K562 (cell line): ENCODE results near the gene EFHC1. TPM values are rescaled to one million over a fixed set of nuclear protein-coding genes. Genes with fewer than 3 reads are reported as not detected.
A peak's percentile ranks its signal among the peaks of the same experiment; 100 is the strongest.

Source experiments
- BRCA1 ChIP-seq, 2 experiments: fragments of 450-650 bp in 1 of 2; sonication (generic) in 1 of 2; formaldehyde crosslinking in 1 of 2; IDR thresholded peaks; 2 replicates each; pipeline versions ENCODE4 v1.5.0 to v1.6.1; 2017 to 2020; ENCODE audit warnings: mild to moderate bottlenecking in 1 of 2, missing genetic modification reagents in 1 of 2
- CREBBP ChIP-seq: IDR thresholded peaks from one replicate; pipeline ENCODE4 v1.6.1; 2012; ENCODE audit warnings: low read depth, mild to moderate bottlenecking, control low read depth, inconsistent platforms, low read length
- EHMT2 ChIP-seq: fragments of 450-650 bp; IDR thresholded peaks from 2 replicates; pipeline ENCODE4 v1.6.1; 2018; ENCODE audit warnings: antibody characterized with exemption
- EP300 ChIP-seq: IDR thresholded peaks from 2 replicates; pipeline ENCODE4 v1.6.1; 2012; ENCODE audit warnings: low read length, improper control_type of control experiment
- GMEB1 ChIP-seq: fragments of 250-450 bp; sonication (Bioruptor Pico); IDR thresholded peaks from 2 replicates; pipeline ENCODE4 v1.4.0; 2020; ENCODE audit warnings: mild to moderate bottlenecking
- GTF2F1 ChIP-seq: IDR thresholded peaks from 2 replicates; pipeline ENCODE4 v1.6.1; 2011; ENCODE audit warnings: low read depth, low read length, improper control_type of control experiment
- HLTF ChIP-seq: fragments of 450-650 bp; IDR thresholded peaks from 2 replicates; pipeline ENCODE4 v1.6.1; 2016
- MAZ ChIP-seq, 2 experiments: fragments of 450-650 bp in 1 of 2; sonication (generic) in 1 of 2; formaldehyde crosslinking; IDR thresholded peaks in 1 of 2; conservative IDR thresholded peaks in 1 of 2; 2 replicates each; pipeline versions ENCODE4 v1.4.0 to v1.5.0; 2020; ENCODE audit warnings: mild to moderate bottlenecking in 1 of 2, missing genetic modification reagents in 1 of 2
- NR1H2 ChIP-seq: sonication (generic); formaldehyde crosslinking; IDR thresholded peaks from 2 replicates; pipeline ENCODE4 v1.4.0; 2020; ENCODE audit warnings: mild to moderate bottlenecking, missing genetic modification reagents
- RFX7 ChIP-seq: fragments of 250-450 bp; sonication (Bioruptor Pico); IDR thresholded peaks from 2 replicates; pipeline ENCODE4 v1.5.1; 2021; ENCODE audit warnings: mild to moderate bottlenecking
- ZNF324 ChIP-seq: fragments of 250-450 bp; sonication (Bioruptor Pico); IDR thresholded peaks from 2 replicates; pipeline ENCODE4 v1.4.0; 2020; ENCODE audit warnings: mild to moderate bottlenecking
- ZNF41 ChIP-seq: fragments of 250-450 bp; sonication (Bioruptor Pico); conservative IDR thresholded peaks from 2 replicates; pipeline ENCODE4 v1.4.0; 2020; ENCODE audit warnings: mild to moderate bottlenecking
- ZNF518B ChIP-seq: fragments of 250-450 bp; sonication (Bioruptor Pico); IDR thresholded peaks from 2 replicates; pipeline ENCODE4 v1.5.0; 2021; ENCODE audit warnings: mild to moderate bottlenecking, moderate library complexity
- ZNF76 ChIP-seq: fragments of 250-450 bp; sonication (Bioruptor Pico); IDR thresholded peaks from 2 replicates; pipeline ENCODE4 v1.4.0; 2020; ENCODE audit warnings: mild to moderate bottlenecking, moderate library complexity, borderline replicate concordance
- polyA plus RNA-seq, 8 experiments: library from polyadenylated mRNA; depleted of rRNA in 4 of 8; stranded (reverse) in 5 of 8; unstranded in 3 of 8; fragments of >200 nt; fragmentation: Nextera tagmentation in 2 of 8; fragmentation: Illumina TruSeq in 1 of 8; extraction: Ambion mirVana in 2 of 8; extraction: Trizol in 1 of 8; gene quantifications; 2 replicates each; pipeline versions ENCODE4 v1.2.1 to v1.2.3, GENCODE V29; 2011 to 2014; ENCODE audit warnings: inconsistent platforms in 1 of 8, missing spikeins in 1 of 8
- total RNA-seq, 7 experiments: library from RNA; depleted of rRNA in 6 of 7; stranded (reverse); fragments of >200 nt in 6 of 7; fragmentation: Illumina TruSeq in 2 of 7; extraction: Trizol in 2 of 7; gene quantifications; 2 replicates each; pipeline versions ENCODE4 v1.2.1 to v1.2.3, GENCODE V29; 2011 to 2021; ENCODE audit warnings: low replicate concordance in 1 of 7
- TF ChIP-seq, protein P1 (sequence below): sonication (generic); formaldehyde crosslinking; IDR thresholded peaks from 2 replicates; pipeline ENCODE4 v1.8.0; 2022; ENCODE audit warnings: mild to moderate bottlenecking, missing genetic modification reagents
- TF ChIP-seq, protein P2 (sequence below): fragments of 450-650 bp; formaldehyde crosslinking; IDR thresholded peaks from 2 replicates; pipeline ENCODE4 v1.4.0; 2022; ENCODE audit warnings: mild to moderate bottlenecking, moderate library complexity
- TF ChIP-seq, protein P3 (sequence below): IDR thresholded peaks from 2 replicates; pipeline ENCODE4 v1.6.1; 2012; ENCODE audit warnings: low read depth, low read length, improper control_type of control experiment, borderline replicate concordance

The EFHC1 gene
- total and polyA plus RNA-seq, 9 of the 15 experiments (the other 6 are each of a cell fraction or from before 2014, with no cell fraction given), result 9.5 to 31.0 (median 14.9) TPM

DNA sequence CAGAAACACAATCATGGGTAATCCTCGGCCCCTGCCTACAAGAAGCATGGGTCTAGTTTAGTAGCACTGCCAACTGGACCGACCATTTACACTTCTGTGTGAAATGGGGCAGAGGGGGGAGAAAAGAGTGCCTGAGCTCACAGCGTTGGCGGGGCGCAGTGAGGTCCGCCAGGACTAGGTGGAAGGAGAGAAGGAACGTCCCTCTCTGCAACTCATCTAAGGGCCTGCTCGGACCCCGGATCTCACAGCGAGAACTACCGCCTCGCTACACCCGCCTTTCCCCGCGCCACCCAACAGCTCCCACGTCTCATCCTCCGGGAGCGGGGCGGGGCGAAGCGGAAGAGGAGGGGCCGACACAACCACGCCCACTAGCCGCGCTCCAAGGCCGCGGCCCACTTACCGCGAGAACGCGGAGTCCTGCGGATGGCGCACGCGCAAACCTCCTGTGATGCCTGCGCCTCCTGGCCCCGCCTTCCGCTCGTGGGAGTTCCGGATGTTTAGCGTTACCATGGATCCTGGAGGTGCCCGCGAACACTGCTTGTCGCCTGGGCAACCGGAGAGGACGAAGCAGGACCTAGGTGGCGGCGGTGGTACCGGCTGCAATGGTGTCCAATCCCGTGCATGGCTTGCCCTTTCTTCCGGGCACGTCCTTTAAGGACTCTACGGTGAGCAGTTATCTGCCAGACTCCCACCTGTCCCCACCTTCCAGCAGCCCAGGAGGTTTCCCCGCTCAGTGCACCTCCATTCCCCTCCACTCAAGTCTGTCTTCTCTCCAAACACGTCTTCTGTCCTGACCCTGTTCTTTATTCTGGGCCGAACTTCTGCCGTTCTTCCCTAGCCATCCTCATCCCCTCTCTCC lies at the start of gene EFHC1 (continued):
- TF ChIP-seq, protein P1, sequence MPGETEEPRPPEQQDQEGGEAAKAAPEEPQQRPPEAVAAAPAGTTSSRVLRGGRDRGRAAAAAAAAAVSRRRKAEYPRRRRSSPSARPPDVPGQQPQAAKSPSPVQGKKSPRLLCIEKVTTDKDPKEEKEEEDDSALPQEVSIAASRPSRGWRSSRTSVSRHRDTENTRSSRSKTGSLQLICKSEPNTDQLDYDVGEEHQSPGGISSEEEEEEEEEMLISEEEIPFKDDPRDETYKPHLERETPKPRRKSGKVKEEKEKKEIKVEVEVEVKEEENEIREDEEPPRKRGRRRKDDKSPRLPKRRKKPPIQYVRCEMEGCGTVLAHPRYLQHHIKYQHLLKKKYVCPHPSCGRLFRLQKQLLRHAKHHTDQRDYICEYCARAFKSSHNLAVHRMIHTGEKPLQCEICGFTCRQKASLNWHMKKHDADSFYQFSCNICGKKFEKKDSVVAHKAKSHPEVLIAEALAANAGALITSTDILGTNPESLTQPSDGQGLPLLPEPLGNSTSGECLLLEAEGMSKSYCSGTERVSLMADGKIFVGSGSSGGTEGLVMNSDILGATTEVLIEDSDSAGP (CRISPR knock-in tag), result no peak
- TF ChIP-seq GTF2F1 (no peak), EP300 (no peak), EHMT2 (0 out of 2 replicates have a peak, but pooled peaks have one; percentile 10), ZNF41 (CRISPR knock-in tag) (no peak), BRCA1 (IDR thresholded peaks at IDR 0.05) (no peak), BRCA1 (CRISPR knock-in tag; IDR thresholded peaks at IDR 0.05) (no peak), RFX7 (no peak), CREBBP (no peak), NR1H2 (CRISPR knock-in tag) (no peak), ZNF324 (CRISPR knock-in tag) (no peak), ZNF518B (no peak), GMEB1 (CRISPR knock-in tag) (no peak), HLTF (no peak), ZNF76 (CRISPR knock-in tag) (no peak; the same call in 1 of the 2 replicates), MAZ (CRISPR knock-in tag; conservative IDR thresholded peaks at IDR 0.05 in 1 of 2, IDR thresholded peaks at IDR 0.05 in 1 of 2) (peak; percentile 74 to 90)
- TF ChIP-seq, protein P2, sequence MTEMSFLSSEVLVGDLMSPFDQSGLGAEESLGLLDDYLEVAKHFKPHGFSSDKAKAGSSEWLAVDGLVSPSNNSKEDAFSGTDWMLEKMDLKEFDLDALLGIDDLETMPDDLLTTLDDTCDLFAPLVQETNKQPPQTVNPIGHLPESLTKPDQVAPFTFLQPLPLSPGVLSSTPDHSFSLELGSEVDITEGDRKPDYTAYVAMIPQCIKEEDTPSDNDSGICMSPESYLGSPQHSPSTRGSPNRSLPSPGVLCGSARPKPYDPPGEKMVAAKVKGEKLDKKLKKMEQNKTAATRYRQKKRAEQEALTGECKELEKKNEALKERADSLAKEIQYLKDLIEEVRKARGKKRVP (CRISPR knock-in tag), result no peak
- TF ChIP-seq, protein P3, sequence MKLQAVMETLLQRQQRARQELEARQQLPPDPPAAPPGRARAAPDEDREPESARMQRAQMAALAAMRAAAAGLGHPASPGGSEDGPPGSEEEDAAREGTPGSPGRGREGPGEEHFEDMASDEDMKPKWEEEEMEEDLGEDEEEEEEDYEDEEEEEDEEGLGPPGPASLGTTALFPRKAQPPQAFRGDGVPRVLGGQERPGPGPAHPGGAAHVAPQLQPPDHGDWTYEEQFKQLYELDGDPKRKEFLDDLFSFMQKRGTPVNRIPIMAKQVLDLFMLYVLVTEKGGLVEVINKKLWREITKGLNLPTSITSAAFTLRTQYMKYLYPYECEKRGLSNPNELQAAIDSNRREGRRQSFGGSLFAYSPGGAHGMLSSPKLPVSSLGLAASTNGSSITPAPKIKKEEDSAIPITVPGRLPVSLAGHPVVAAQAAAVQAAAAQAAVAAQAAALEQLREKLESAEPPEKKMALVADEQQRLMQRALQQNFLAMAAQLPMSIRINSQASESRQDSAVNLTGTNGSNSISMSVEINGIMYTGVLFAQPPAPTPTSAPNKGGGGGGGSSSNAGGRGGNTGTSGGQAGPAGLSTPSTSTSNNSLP, result no peak
